GM21367 (cell line): ENCODE measurements around the gene ERICH6B.
"Not testable (repeated sequence)": the region's sequence is repeated elsewhere in the genome, so short reads cannot be mapped to it uniquely, and the experiment has no call there.

Source experiments
- ATAC-seq: cut with Tn5 transposase; IDR thresholded peaks from one replicate; pipeline ENCODE4 v1.9.1; 2021; ENCODE audit not compliant: unreplicated experiment

Gene ERICH6B

GRCh38 chr13:45615501-45616101, at the start of gene ERICH6B:
TSS of gene ERICH6B (minus strand) at chr13:45615739. CDS start at chr13:45597005, 18,734 bp downstream.
- ATAC-seq = no peak

DNA sequence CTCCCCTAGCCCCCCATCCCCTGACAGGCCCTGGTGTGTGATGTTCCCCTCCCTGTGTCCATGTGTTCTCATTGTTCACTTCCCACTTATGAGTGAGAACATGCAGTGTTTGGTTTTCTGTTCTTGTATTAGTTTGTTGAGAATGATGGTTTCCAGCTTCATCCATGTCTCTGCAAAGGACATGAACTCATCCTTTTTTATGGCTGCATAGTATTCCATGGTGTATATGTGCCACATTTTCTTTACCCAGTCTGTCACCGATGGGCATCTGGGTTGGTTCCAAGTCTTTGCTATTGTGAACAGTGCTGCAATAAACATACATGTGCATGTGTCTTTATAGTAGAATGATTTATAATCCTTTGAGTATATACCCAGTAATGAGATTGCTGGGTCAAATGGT, 47.4 kb upstream of the ERICH6B start:
- ATAC-seq = not testable (repeated sequence)

DNA sequence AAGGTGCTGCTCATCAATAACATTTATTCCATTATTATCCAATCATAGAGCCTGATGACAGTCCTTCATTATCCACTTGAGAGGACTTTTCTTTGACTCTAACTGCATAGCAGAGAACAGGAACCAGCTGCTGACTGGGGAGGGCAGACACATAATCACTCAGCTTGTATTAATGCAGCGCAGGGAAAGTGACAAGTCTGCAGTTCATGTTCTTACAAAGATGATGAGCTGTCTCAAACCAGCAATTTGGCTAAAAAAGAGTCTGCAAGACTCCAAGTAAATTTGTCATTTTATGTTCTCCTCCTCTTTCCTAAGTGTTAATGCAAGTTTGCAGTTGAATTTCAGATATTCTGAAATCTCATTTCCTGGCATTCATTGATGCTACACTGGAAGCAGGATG, 46.6 kb upstream of the ERICH6B start:
- no peak for ATAC-seq

GRCh38 chr13:45660458-45660857, 44.9 kb upstream of the ERICH6B start:
- not testable (repeated sequence) for ATAC-seq

DNA sequence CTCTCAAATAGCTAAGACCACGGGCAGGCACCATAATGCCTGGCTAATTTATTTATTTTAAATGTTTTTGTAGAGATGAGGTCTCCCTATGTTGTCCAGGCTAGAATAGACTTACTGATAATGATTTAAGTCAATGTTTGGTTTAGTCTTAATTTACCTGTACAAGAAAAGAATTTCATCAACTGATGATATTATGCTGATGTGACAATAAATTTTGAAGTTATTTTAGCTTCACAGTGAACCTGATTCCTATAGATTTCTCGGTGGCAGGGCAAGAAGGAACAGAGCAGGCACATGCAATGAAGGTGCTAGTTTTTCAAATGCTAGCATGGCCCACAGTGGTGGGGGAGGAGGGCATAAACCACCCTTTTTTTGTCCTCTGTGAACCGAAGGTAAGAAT, 44.0 kb upstream of the ERICH6B start:
- ATAC-seq = no peak

- no peak for ATAC-seq
These were observed 43.2 kb upstream of the ERICH6B start for GRCh38 chr13:45658586-45659235.

- ATAC-seq = no peak
These were observed 39.3 kb upstream of the ERICH6B start for GRCh38 chr13:45654633-45655349.

DNA sequence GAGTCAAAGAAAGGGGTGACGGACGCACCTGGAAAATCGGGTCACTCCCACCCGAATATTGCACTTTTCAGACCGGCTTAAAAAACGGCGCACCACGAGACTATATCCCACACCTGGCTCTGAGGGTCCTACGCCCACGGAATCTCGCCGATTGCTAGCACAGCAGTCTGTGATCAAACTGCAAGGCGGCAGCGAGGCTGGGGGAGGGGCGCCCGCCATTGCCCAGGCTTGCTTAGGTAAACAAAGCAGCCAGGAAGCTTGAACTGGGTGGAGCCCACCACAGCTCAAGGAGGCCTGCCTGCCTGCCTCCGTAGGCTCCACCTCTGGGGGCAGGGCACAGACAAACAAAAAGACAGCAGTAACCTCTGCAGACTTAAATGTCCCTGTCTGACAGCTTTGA, 29.7 kb upstream of the ERICH6B start:
- not testable (repeated sequence) for ATAC-seq

- not testable (repeated sequence) for ATAC-seq
These were observed 26.6 kb upstream of the ERICH6B start for GRCh38 chr13:45642159-45642558.

- ATAC-seq = not testable (repeated sequence)
These were observed 19.8 kb upstream of the ERICH6B start for GRCh38 chr13:45635291-45635690.

DNA sequence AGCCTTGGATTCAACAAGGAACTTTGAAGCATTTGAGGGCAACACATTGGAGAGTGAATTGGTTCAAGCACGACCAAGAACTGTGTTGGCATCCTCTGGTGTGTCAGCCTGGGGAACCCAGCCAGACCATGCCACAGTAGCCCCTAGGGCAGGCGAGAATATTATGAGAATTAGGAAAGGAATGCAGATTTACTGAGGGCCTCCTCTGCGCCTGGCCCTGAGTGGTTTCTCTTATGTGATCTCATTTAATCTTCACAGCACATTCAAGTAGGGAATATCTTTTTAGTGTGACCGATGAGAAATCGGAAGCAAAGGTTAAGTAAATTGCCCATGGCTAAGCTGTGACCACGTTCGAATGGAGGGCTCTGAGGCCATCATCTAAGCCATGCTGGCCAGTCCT, 15.3 kb upstream of the ERICH6B start:
- no peak for ATAC-seq

DNA sequence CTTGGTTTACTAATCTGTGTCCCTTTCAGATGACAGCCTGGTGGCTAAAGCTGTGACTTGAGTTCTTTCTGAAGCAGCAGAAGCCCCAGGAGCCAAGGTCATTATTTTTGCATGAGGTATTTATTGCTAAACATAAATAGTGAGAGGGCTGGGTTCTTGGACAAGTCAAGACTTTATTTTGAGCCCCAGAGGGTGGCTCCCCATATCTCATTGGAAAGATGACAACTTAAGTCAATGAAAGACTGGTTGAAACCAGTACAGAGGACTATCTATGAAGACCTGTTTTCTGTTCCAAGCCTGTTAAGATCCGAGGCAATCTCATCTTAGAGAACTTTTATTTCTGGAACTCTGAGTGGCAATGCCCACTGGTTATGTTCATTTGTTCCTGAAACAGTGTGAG, 14.4 kb upstream of the ERICH6B start:
- ATAC-seq = no peak

- ATAC-seq = no peak
These were observed 12.6 kb upstream of the ERICH6B start for GRCh38 chr13:45628094-45628493.

- ATAC-seq = no peak
These were observed 12.1 kb upstream of the ERICH6B start for GRCh38 chr13:45627656-45628055.

- ATAC-seq = no peak
These were observed 11.3 kb upstream of the ERICH6B start for GRCh38 chr13:45626731-45627374.

GRCh38 chr13:45623516-45624090, 8.1 kb upstream of the ERICH6B start:
- no peak for ATAC-seq

DNA sequence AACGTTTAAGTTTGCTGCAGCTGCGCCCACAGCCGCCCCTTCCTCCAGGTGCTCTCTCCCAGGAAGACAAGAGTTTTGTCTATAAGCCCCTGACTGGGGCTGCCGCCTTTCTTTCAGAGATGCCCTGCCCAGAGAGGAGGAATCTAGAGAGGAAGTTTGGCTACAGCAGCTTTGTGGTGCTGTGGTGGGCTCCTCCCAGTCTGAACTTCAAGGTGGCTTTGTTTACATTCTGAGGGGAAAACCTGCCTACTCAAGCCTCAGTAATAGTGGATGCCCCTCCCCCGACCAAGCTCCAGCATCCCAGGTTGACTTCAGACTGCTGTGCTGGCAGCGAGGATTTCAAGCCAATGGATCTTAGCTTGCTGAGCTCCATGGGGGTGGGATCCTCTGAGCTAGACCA, 6.4 kb upstream of the ERICH6B start:
- ATAC-seq = no peak

- ATAC-seq = no peak
These were observed 7.6 kb downstream of the ERICH6B start for GRCh38 chr13:45607931-45608330.

DNA sequence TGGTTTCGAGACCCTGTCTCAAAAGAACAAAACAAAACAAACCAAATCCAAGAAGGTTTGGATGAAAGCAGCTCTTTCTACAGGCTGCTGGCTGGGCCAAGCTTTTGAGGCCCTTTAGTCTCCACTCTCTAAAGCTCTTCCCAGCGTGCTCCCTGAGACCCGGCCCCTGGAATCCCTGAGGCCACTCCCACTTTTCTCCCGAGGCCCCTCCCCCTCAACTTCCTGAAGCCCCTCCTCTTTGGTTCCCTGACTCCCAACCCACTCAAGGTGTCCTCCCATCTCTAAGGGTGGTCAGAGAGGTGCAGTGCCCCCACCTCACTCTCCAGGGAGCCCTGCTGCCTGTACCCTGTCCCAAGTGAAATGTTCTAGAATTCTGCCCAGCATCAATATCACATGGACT, 10.6 kb downstream of the ERICH6B start:
- no peak for ATAC-seq

GRCh38 chr13:45603338-45603737, 12.2 kb downstream of the ERICH6B start:
- no peak for ATAC-seq
